HEK293T (cell line): ENCODE results near the gene VPS50.

Experiments used
- ARNT ChIP-seq: fragments of 450-650 bp; IDR thresholded peaks from 2 replicates; pipeline ENCODE4 v1.6.1; 2017; ENCODE audit warnings: mild to moderate bottlenecking
- BHLHE40 ChIP-seq: fragments of 450-650 bp; IDR thresholded peaks from 2 replicates; pipeline ENCODE4 v1.6.1; 2016; ENCODE audit warnings: mild to moderate bottlenecking, moderate library complexity, borderline replicate concordance
- CTBP1 ChIP-seq: fragments of 450-650 bp; IDR thresholded peaks from 2 replicates; pipeline ENCODE4 v1.6.1; 2016; ENCODE audit warnings: borderline replicate concordance
- FOXA1 ChIP-seq: fragments of 450-650 bp; IDR thresholded peaks from 2 replicates; pipeline ENCODE4 v1.6.1; 2016; ENCODE audit warnings: mild to moderate bottlenecking
- FOXK2 ChIP-seq: fragments of 450-650 bp; IDR thresholded peaks from 2 replicates; pipeline ENCODE4 v1.6.1; 2016; ENCODE audit warnings: mild to moderate bottlenecking
- FOXM1 ChIP-seq: fragments of 450-650 bp; IDR thresholded peaks from 2 replicates; pipeline ENCODE4 v1.6.1; 2017; ENCODE audit warnings: mild to moderate bottlenecking, borderline replicate concordance
- HDGF ChIP-seq: fragments of 450-650 bp; IDR thresholded peaks from 2 replicates; pipeline ENCODE4 v1.6.1; 2017; ENCODE audit warnings: antibody characterized with exemption, borderline replicate concordance
- NFRKB ChIP-seq: fragments of 450-650 bp; IDR thresholded peaks from 2 replicates; pipeline ENCODE4 v1.6.1; 2016; ENCODE audit warnings: mild to moderate bottlenecking, moderate library complexity
- PKNOX1 ChIP-seq: fragments of 450-650 bp; IDR thresholded peaks from 2 replicates; pipeline ENCODE4 v1.6.1; 2016
- SP1 ChIP-seq: fragments of 450-650 bp; IDR thresholded peaks from 2 replicates; pipeline ENCODE4 v1.6.1; 2017
- SUZ12 ChIP-seq: fragments of 450-650 bp; IDR thresholded peaks from 2 replicates; pipeline ENCODE4 v1.6.1; 2016; ENCODE audit warnings: mild to moderate bottlenecking
- TARDBP ChIP-seq: fragments of 450-650 bp; IDR thresholded peaks from 2 replicates; pipeline ENCODE4 v1.6.1; 2016
- ZNF384 ChIP-seq: fragments of 450-650 bp; IDR thresholded peaks from 2 replicates; pipeline ENCODE4 v1.6.1; 2016

GRCh38 chr7:93235541-93235940 is 3.4 kb downstream of the VPS50 start:
- TF ChIP-seq FOXM1: no peak
- no peak for TF ChIP-seq PKNOX1
- TF ChIP-seq SUZ12: no peak
- TF ChIP-seq SP1: no peak
- no peak for TF ChIP-seq TARDBP
- TF ChIP-seq ARNT: no peak
- TF ChIP-seq ZNF384: no peak
- no peak for TF ChIP-seq FOXA1
- TF ChIP-seq CTBP1: no peak
- no peak for TF ChIP-seq BHLHE40
- TF ChIP-seq NFRKB: no peak
- TF ChIP-seq FOXK2: no peak
- TF ChIP-seq HDGF: no peak
